Left lobe of liver (tissue), 2 donors: ENCODE measurements around the gene PKIG. TPM values are rescaled to one million over a fixed set of nuclear protein-coding genes. Genes with fewer than 3 reads are reported as not detected.
"Not testable (repeated sequence)": the region's sequence is repeated elsewhere in the genome, so short reads cannot be mapped to it uniquely, and the experiment has no call there.

Source experiments
- ATAC-seq: fragments of 200-7000 bp; cut with Tn5 transposase; one replicate; pipeline ENCODE4 v1.9.1; 2020; ENCODE audit warnings: mild to moderate bottlenecking, moderate library complexity
- DNase-seq: peaks from one replicate; pipeline ENCODE4 v3.0.0-alpha.2; 2020; ENCODE audit warnings: low spot score
- total RNA-seq: library from RNA; stranded (reverse); gene quantifications from one replicate; pipeline ENCODE4 v1.2.1, GENCODE V29; 2021
- donor health status: DM: no; HTN: no; CAD: no; lungs with moderate emphysema.
- donor health status: DM: no; HTN: yes; CAD: no.

Gene PKIG
- total RNA-seq, 1 donor from 2014 or later, result 22.7 TPM

DNA sequence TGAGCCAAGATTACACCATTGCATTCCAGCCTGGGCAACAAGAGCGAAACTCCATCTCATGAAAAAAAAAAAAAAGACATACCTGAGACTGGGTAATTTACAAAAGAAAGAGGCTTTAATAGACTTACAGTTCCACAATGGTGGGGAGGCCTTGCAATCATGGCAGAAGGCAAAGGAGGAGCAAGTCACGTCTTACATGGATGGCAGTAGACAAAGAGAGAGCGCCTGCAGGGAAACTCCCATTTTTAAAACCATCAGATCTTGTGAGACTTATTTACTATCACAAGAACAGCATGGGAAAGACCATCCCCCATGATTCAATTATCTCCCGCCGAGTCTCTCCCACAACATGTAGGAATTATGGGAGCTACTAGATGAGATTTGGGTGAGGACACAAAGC is 71.8 kb downstream of the PKIG start:
- not testable (repeated sequence) for DNase-seq, ATAC-seq

DNA sequence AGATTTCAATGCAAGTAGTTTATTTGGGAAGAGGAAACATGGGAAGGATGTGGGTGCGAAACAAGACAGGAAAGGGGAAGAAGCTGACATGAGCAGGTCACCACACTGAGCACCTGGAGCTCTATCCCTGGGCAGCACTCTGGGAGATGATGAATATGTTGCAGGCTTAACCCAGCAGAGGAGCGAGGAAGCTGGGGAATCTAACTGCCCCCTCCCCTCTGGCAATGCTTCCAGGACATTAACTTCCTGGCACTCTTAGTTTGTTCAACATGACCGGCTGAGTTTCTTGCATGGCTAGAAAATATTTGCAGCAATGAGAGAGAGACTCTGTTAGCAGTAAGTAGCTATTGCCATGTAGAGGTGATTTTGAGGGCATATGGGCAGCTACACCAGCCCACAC is 74.1 kb downstream of the PKIG start:
- no peak for DNase-seq
- no peak for ATAC-seq

DNA sequence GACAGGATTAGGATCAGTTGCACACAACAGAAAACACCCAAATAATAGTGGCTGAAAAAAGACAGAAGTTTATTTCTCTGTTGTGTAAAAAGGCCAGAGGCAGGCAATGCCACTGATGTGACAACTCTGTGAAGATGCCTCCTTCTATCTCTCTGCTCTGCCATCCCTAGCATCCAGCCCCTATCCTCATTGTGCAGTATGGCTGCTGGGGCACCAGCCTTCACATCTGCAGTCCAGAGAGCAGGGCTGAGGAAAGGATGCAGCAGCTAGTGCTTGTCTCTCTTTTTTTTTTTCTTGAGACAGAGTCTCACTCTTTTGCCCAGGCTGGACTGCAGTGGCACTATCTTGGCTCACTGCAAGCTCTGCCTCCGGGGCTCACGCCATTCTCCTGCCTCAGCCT is 75.5 kb downstream of the PKIG start:
- ATAC-seq (no peak), DNase-seq (no peak)

DNA sequence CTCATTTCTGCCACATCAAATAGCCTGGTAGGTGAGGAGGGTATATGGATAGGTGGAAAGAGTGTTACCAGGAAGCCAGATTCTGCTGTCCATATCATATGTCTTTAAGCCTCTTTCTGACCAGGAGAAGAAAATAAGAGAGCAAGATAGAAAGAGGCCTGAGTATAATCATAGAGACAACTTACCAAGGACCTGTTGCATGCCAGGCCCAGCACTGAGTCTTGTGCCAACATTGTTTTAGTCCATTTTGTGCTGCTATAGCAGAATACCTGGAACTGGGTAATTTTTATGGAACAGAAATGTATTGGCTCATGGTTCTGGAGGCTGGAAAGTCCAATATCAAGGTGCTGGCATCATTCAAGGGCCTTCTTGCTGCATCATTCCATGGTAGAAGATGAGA is 76.4 kb downstream of the PKIG start:
- ATAC-seq (no peak), DNase-seq (no peak)

DNA sequence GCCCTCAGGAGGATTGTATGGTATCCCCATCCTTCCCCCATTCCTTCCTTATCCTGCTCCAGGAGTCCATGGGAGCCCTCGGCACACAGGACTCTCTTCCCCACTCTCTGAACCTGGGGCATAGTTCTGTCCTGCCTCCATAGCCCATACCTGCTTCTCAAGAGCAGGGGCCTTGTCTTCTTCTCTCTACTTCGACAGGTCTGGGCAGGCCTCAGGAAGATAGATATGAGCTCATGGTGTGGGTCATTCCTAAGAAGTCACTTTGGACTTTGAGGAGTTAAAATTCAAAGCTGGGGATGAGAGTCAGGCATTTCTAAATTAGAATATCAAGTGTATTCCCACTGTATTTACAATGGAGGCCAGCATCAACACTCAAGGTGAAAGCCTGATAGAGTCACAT is 77.6 kb downstream of the PKIG start:
- ATAC-seq, result no peak

DNA sequence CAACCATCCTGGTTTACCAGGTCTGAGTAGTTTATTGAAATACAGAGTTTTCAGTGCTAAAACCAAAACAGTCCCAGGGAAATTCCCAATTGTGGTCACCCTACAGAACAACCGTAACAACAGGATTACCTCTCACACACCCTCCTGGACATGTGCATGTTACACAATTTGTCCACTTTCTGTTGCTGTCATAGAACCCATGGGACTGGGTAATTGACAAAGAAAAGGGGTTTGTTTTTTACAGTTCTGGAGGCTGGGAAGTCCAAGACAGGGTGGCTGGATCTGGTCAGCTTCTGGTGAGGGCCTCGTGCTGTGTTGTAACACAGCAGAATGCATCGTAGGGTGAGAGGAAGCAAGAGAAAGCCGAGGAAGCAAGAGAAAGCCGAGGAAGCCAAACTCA is 78.2 kb downstream of the PKIG start:
- no peak for ATAC-seq
- no peak for DNase-seq

More for the DNA sequence above, 77.6 kb downstream of the PKIG start:
- no peak for DNase-seq

DNA sequence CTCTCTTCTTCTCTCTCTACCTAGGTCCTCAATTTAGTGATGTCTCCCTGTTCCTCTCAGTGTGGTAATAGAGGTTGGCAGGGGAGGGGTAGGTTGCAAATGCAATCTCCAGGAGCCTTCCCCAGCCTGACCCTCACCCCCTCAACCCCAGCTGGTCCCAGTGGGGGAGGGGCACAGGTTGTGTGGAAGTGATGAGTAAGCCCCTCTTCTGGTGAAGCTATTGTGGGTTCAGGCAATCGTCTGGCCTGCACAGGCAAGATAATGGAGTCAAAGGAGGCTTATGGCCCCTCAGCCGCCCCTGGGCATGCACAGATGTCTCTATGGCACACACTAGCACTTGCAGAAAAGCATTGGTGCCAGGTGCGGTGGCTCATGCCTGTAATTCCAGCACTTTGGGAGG is 79.9 kb downstream of the PKIG start:
- no peak for DNase-seq
- no peak for ATAC-seq

DNA sequence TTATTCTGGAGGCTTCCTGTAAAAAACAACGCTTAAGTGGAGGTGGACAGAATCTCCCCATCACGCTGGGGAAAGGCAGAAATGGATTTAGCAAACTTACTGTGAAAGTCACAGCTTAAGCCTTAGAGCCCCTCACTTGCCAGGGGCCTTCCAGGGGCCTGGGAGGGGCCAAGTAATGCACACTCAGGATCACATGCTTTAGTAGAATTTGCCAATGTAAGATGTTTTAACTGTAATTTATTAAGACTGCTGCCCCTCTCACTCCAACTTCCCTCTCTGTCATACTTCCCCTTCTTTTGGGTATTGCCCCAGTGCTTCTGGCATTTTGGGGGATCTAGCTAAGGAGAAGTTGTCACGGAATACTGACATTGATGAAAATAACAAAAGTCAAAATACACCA is 81.8 kb downstream of the PKIG start:
- DNase-seq, result no peak
- no peak for ATAC-seq

DNA sequence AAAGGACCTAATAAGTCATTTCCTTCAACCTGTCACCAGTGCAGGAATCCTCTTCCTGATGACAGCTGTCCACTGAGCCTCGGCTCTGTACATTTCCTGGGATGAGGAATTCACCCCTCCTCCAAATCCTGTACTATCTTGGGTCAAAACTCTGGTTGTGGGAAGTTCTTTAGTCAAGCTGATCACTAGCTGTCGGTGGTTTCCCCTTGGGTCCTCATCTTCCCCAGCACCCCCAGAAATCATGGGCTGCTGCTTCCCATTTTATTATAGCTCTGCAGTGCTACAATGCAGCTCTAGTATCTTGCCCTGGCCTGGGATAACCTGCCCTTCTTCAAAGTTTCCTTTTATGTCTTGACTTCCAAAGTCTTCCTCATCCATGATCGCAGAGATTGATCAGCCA is 83.7 kb downstream of the PKIG start:
- DNase-seq (no peak), ATAC-seq (no peak)

Other genes with a start within 250 kb of the PKIG start
- not detected for gene R3HDML, start 245.5 kb upstream of the PKIG start, total RNA-seq
- 189 TPM for gene HNF4A, start 226.9 kb upstream of the PKIG start, total RNA-seq
- gene TTPAL, start 106.7 kb upstream of the PKIG start, total RNA-seq, result 95.0 TPM
- 50.4 TPM for gene SERINC3, start 60.5 kb upstream of the PKIG start, total RNA-seq
- gene ADA, start 69.1 kb downstream of the PKIG start, total RNA-seq, result 3.7 TPM
- gene CCN5, start 132.8 kb downstream of the PKIG start, total RNA-seq, result 1.1 TPM
- gene KCNK15, start 163.3 kb downstream of the PKIG start, total RNA-seq, result 0.20 TPM
- not detected for gene RIMS4, start 228.0 kb downstream of the PKIG start, total RNA-seq